MCF 10A (cell line): ENCODE measurements around the gene SOCS3. TPM values are rescaled to one million over a fixed set of nuclear protein-coding genes. Genes with fewer than 3 reads are reported as not detected.
"Not testable (repeated sequence)": the region's sequence is repeated elsewhere in the genome, so short reads cannot be mapped to it uniquely, and the experiment has no call there.

Experiments
- BruUV-seq: library from RNA; stranded (reverse); fragments of 400-500 nt; replicated peaks from 2 replicates; lab custom pipeline; 2021; lab: Mats Ljungman, UMichigan
- CTCF ChIA-PET: fragments of 300-600 bp; sonication (Branson Sonifier 250); formaldehyde crosslinking; extraction: SDS; loops from one replicate; lab custom pipeline; 2021; ENCODE audit warnings: antibody characterized with exemption, inconsistent platforms; lab: Yijun Ruan, JAX
- POLR2A ChIA-PET: fragments of 300-600, 350-650 bp; sonication (Branson Sonifier 250); formaldehyde crosslinking; extraction: SDS; loops from one replicate; lab custom pipeline; 2020; ENCODE audit warnings: antibody characterized with exemption, inconsistent platforms; lab: Yijun Ruan, JAX
- DNase-seq: peaks from one replicate; pipeline ENCODE4 v3.0.0-alpha.2; 2018; ENCODE audit not compliant: unreplicated experiment
- H3K27ac Mint-ChIP-seq: one replicate; pipeline ENCODE4 v1.8.0; 2022; ENCODE audit warnings: mild to moderate bottlenecking, low read depth, mixed read lengths; ENCODE audit not compliant: unreplicated experiment
- H3K27me3 Mint-ChIP-seq: one replicate; pipeline ENCODE4 v1.8.0; 2022; ENCODE audit warnings: mixed read lengths; ENCODE audit not compliant: insufficient read depth, unreplicated experiment
- H3K36me3 Mint-ChIP-seq: one replicate; pipeline ENCODE4 v1.8.0; 2022; ENCODE audit warnings: mild to moderate bottlenecking, moderate library complexity, mixed read lengths; ENCODE audit not compliant: insufficient read depth, unreplicated experiment
- H3K4me1 Mint-ChIP-seq: one replicate; pipeline ENCODE4 v1.8.0; 2022; ENCODE audit warnings: mixed read lengths; ENCODE audit not compliant: insufficient read depth, unreplicated experiment
- H3K4me3 Mint-ChIP-seq: one replicate; pipeline ENCODE4 v1.8.0; 2022; ENCODE audit warnings: mild to moderate bottlenecking, moderate library complexity, mixed read lengths; ENCODE audit not compliant: unreplicated experiment
- H3K9me3 Mint-ChIP-seq: one replicate; pipeline ENCODE4 v1.8.0; 2022; ENCODE audit warnings: mixed read lengths; ENCODE audit not compliant: unreplicated experiment
- CTCF ChIP-seq: fragments of 200-600 bp; IDR thresholded peaks from one replicate; pipeline ENCODE4 v1.8.0; 2022; ENCODE audit warnings: antibody characterized with exemption, mild to moderate bottlenecking; ENCODE audit not compliant: unreplicated experiment
- intact Hi-C: fragments of 100-400 bp; cut with micrococcal nuclease; formaldehyde crosslinking; loops from 2 replicates; pipeline ENCODE4 v1.14.1; 2022
- total RNA-seq: library from RNA; stranded (reverse); gene quantifications from 2 replicates; pipeline ENCODE4 v1.2.3, GENCODE V29; 2022

Gene SOCS3
- total RNA-seq, 1 experiment from 2014 or later = 2.5 TPM

GRCh38 chr17:78314683-78315354 lies 45.1 kb downstream of the SOCS3 start:
- no TSS peak for BruUV-seq
- Mint-ChIP-seq H3K4me3 (peak overlapping the region; percentile 50), H3K4me1 (peaks cover 42% of the 10 kb centered on the region), H3K9me3 (no peaks in the 10 kb centered on the region), H3K36me3 (peaks cover 7% of the 10 kb centered on the region), H3K27me3 (peaks cover 19% of the 10 kb centered on the region), H3K27ac (peak overlapping the region; percentile 52)
- DNase-seq = no peak
- TF ChIP-seq CTCF = no peak
- POLR2A ChIA-PET = interaction anchor here (0.5 to 5.3 kb wide), 14 partner anchors 11 to 1029 kb away, joined by 3 to 60 read pairs (median 5); partner anchors contain the start of genes SOCS3 and TMC6
- intact Hi-C loops = loop anchor here (1.0 to 2.0 kb wide), 3 partner anchors 26 to 45 kb away; partner anchors contain the start of gene SOCS3
- CTCF ChIA-PET = interaction anchor here (0.5 to 3.3 kb wide), 8 partner anchors 12 to 196 kb away, joined by 3 to 10 read pairs (median 4); no protein-coding TSS in a partner anchor

- DNase-seq = peak; percentile 92
- ChIA-PET POLR2A (interaction anchor here (0.5 to 5.3 kb wide), 12 partner anchors 12 to 1028 kb away, joined by 3 to 60 read pairs (median 4); partner anchors contain the start of gene SOCS3), CTCF (interaction anchor here (0.6 to 3.3 kb wide), 4 partner anchors 23 to 195 kb away, joined by 3 to 10 read pairs (median 4); no protein-coding TSS in a partner anchor)
- Mint-ChIP-seq H3K36me3 (peaks cover 7% of the 10 kb centered on the region), H3K4me1 (peaks cover 42% of the 10 kb centered on the region), H3K4me3 (peak overlapping the region; percentile 50), H3K27me3 (peaks cover 19% of the 10 kb centered on the region), H3K9me3 (no peaks in the 10 kb centered on the region), H3K27ac (peak overlapping the region; percentile 31)
- intact Hi-C loops = loop anchor here (2.0 kb wide), 1 partner anchor 29 kb away; no protein-coding TSS in a partner anchor
- BruUV-seq = no TSS peak
- no peak for TF ChIP-seq CTCF
These were observed 45.9 kb downstream of the SOCS3 start for GRCh38 chr17:78313735-78314648.

- H3K4me1 Mint-ChIP-seq = peaks cover 17% of the 10 kb centered on the region
- DNase-seq, intact Hi-C loops, BruUV-seq, H3K27ac Mint-ChIP-seq, H3K9me3 Mint-ChIP-seq, H3K36me3 Mint-ChIP-seq, H3K4me3 Mint-ChIP-seq: not testable (repeated sequence)
- H3K27me3 Mint-ChIP-seq = peaks cover 19% of the 10 kb centered on the region
- POLR2A ChIA-PET = interaction anchor here (1.7 kb wide), 1 partner anchor 10 kb away, joined by 7 read pairs; no protein-coding TSS in a partner anchor
- CTCF ChIA-PET = interaction anchor here (0.5 to 0.8 kb wide), 4 partner anchors 10 to 102 kb away, joined by 3 to 4 read pairs (median 3); no protein-coding TSS in a partner anchor
These were observed 50.1 kb downstream of the SOCS3 start for GRCh38 chr17:78309659-78310255.

GRCh38 chr17:78307887-78308638 lies 51.8 kb downstream of the SOCS3 start:
- no TSS peak for BruUV-seq
- no peak for TF ChIP-seq CTCF
- Mint-ChIP-seq H3K4me3 (no peak overlapping the region), H3K36me3 (peaks cover 7% of the 10 kb centered on the region), H3K27me3 (peaks cover 16% of the 10 kb centered on the region), H3K4me1 (peaks cover 10% of the 10 kb centered on the region), H3K9me3 (no peaks in the 10 kb centered on the region), H3K27ac (no peak overlapping the region)
- CTCF ChIA-PET = interaction anchor here (0.6 to 1.2 kb wide), 2 partner anchors 21 to 118 kb away, joined by 4 to 5 read pairs; no protein-coding TSS in a partner anchor
- intact Hi-C loops = no loop called here
- POLR2A ChIA-PET = interaction anchor here (1.0 to 1.7 kb wide), 2 partner anchors 8 to 12 kb away, joined by 7 read pairs; no protein-coding TSS in a partner anchor
- no peak for DNase-seq
